GM19452 (cell line): ENCODE results near the gene DNASE1L2.
"Not testable (repeated sequence)": the region's sequence is repeated elsewhere in the genome, so short reads cannot be mapped to it uniquely, and the experiment has no call there.

ENCODE experiments used
- ATAC-seq: cut with Tn5 transposase; IDR thresholded peaks from one replicate; pipeline ENCODE4 v1.9.1; 2021; ENCODE audit not compliant: unreplicated experiment

DNASE1L2 gene

GRCh38 chr16:2238150-2238837 lies 2.0 kb downstream of the DNASE1L2 start:
- no peak for ATAC-seq

GRCh38 chr16:2238838-2239675 lies 2.8 kb downstream of the DNASE1L2 start:
- ATAC-seq: no peak

GRCh38 chr16:2240331-2240730 lies 4.1 kb downstream of the DNASE1L2 start:
- not testable (repeated sequence) for ATAC-seq

- ATAC-seq: no peak
Observed at GRCh38 chr16:2242598-2242997, 6.4 kb downstream of the DNASE1L2 start.

GRCh38 chr16:2243031-2243528 lies 6.8 kb downstream of the DNASE1L2 start:
- no peak for ATAC-seq

GRCh38 chr16:2243781-2244180 lies 7.5 kb downstream of the DNASE1L2 start:
- ATAC-seq: no peak

GRCh38 chr16:2244301-2244700 lies 8.1 kb downstream of the DNASE1L2 start:
- no peak for ATAC-seq

- no peak for ATAC-seq
Observed at GRCh38 chr16:2244926-2245795, 8.9 kb downstream of the DNASE1L2 start.

GRCh38 chr16:2246301-2246885 lies 10.1 kb downstream of the DNASE1L2 start:
- ATAC-seq: no peak

GRCh38 chr16:2250652-2251295 lies 14.5 kb downstream of the DNASE1L2 start:
- ATAC-seq: no peak

- ATAC-seq: peak; percentile 80
Observed at GRCh38 chr16:2251296-2252111, 15.3 kb downstream of the DNASE1L2 start, which contains the start of gene ECI1. TSS of gene ECI1 (minus strand) at chr16:2251587. CDS start at chr16:2251566, 21 bp downstream.

- no peak for ATAC-seq
Observed at GRCh38 chr16:2252806-2253148, 16.5 kb downstream of the DNASE1L2 start.

GRCh38 chr16:2253293-2253692 lies 17.0 kb downstream of the DNASE1L2 start:
- no peak for ATAC-seq

- ATAC-seq: no peak
Observed at GRCh38 chr16:2256531-2257140, 20.4 kb downstream of the DNASE1L2 start.

GRCh38 chr16:2257726-2258125 lies 21.5 kb downstream of the DNASE1L2 start:
- no peak for ATAC-seq

GRCh38 chr16:2258530-2258929 lies 22.3 kb downstream of the DNASE1L2 start:
- ATAC-seq: not testable (repeated sequence)

- ATAC-seq: no peak
Observed at GRCh38 chr16:2260250-2260649, 24.0 kb downstream of the DNASE1L2 start.

GRCh38 chr16:2263026-2263425 lies 26.8 kb downstream of the DNASE1L2 start:
- ATAC-seq: not testable (repeated sequence)

GRCh38 chr16:2266887-2267286 lies 30.6 kb downstream of the DNASE1L2 start:
- ATAC-seq: not testable (repeated sequence)
